CD8-positive, alpha-beta memory T cell (primary cell): ENCODE data around the gene ORAI1. TPM values are rescaled to one million over a fixed set of nuclear protein-coding genes. Genes with fewer than 3 reads are reported as not detected.
"Not testable (repeated sequence)": the region's sequence is repeated elsewhere in the genome, so short reads cannot be mapped to it uniquely, and the experiment has no call there.

Experiments
- CTCF ChIA-PET: fragments of 350-600 bp; sonication (Branson Sonifier 250); formaldehyde crosslinking; loops from one replicate; lab custom pipeline; 2021; ENCODE audit warnings: antibody characterized with exemption; lab: Charles Lee
- POLR2A ChIA-PET: fragments of 350-600 bp; sonication (Branson Sonifier 250); formaldehyde crosslinking; loops from one replicate; lab custom pipeline; 2021; ENCODE audit warnings: antibody characterized with exemption; lab: Charles Lee
- DNase-seq, 5 donors: peaks; one replicate each; pipeline versions ENCODE4 v3.0.0 to v3.0.0-alpha.2; 2020 to 2022; ENCODE audit warnings: mixed read lengths in 1 of 5
- H3K27ac ChIP-seq: one replicate; pipeline ENCODE4 v1.7.0; 2013; ENCODE audit warnings: low read depth, mild to moderate bottlenecking, low read length, moderate library complexity
- H3K27me3 ChIP-seq: 2 replicates; pipeline ENCODE4 v1.7.0; 2013; ENCODE audit warnings: low read length, mild to moderate bottlenecking; ENCODE audit not compliant: insufficient read depth, poor library complexity, severe bottlenecking
- H3K36me3 ChIP-seq: 2 replicates; pipeline ENCODE4 v1.7.0; 2013; ENCODE audit warnings: mild to moderate bottlenecking, low read length, moderate library complexity; ENCODE audit not compliant: insufficient read depth
- H3K4me1 ChIP-seq: 2 replicates; pipeline ENCODE4 v1.7.0; 2013; ENCODE audit warnings: mild to moderate bottlenecking, low read length, moderate library complexity; ENCODE audit not compliant: insufficient read depth
- H3K4me3 ChIP-seq: 2 replicates; pipeline ENCODE4 v1.7.0; 2013; ENCODE audit warnings: mild to moderate bottlenecking, low read length
- H3K9me3 ChIP-seq: 2 replicates; pipeline ENCODE4 v1.7.0; 2013; ENCODE audit warnings: mild to moderate bottlenecking, low read length
- H3K27ac Mint-ChIP-seq, 8 donors: one replicate each; pipeline ENCODE4 v1.8.0; 2020 to 2021; ENCODE audit warnings: mixed read lengths in 8 of 8, mild to moderate bottlenecking in 6 of 8, inconsistent platforms in 3 of 8, moderate library complexity in 3 of 8
- H3K27me3 Mint-ChIP-seq, 2 donors: one replicate each; pipeline ENCODE4 v1.8.0; 2020 to 2021; ENCODE audit warnings: mixed read lengths in 2 of 2, mild to moderate bottlenecking in 1 of 2, moderate library complexity in 1 of 2
- H3K36me3 Mint-ChIP-seq, 3 donors: one replicate each; pipeline ENCODE4 v1.8.0; 2020 to 2021; ENCODE audit warnings: mixed read lengths in 3 of 3, inconsistent platforms in 1 of 3, mild to moderate bottlenecking in 1 of 3
- H3K4me1 Mint-ChIP-seq, 3 donors: one replicate each; pipeline ENCODE4 v1.8.0; 2020 to 2021; ENCODE audit warnings: mixed read lengths in 3 of 3, inconsistent platforms in 1 of 3, mild to moderate bottlenecking in 1 of 3
- H3K4me3 Mint-ChIP-seq, 7 donors: one replicate each; pipeline ENCODE4 v1.8.0; 2020 to 2021; ENCODE audit warnings: mixed read lengths in 7 of 7, mild to moderate bottlenecking in 6 of 7, moderate library complexity in 4 of 7, inconsistent platforms in 2 of 7
- H3K9me3 Mint-ChIP-seq, 5 donors: one replicate each; pipeline ENCODE4 v1.8.0; 2020 to 2022; ENCODE audit warnings: mixed read lengths in 5 of 5, mild to moderate bottlenecking in 3 of 5, moderate library complexity in 2 of 5, inconsistent platforms in 1 of 5
- polyA plus RNA-seq: library from polyadenylated mRNA; unstranded; fragments of 300-500 nt; fragmentation: Illumina TruSeq; gene quantifications from one replicate; pipeline ENCODE4 v1.2.3, GENCODE V29; 2021
- total RNA-seq, 2 experiments: library from RNA; stranded (reverse); gene quantifications; one replicate each; pipeline ENCODE4 v1.2.3, GENCODE V29; 2021

ORAI1 gene
- total and polyA plus RNA-seq, 3 experiments from 2014 or later, result 61.9 to 237 (median 64.7) TPM

DNA sequence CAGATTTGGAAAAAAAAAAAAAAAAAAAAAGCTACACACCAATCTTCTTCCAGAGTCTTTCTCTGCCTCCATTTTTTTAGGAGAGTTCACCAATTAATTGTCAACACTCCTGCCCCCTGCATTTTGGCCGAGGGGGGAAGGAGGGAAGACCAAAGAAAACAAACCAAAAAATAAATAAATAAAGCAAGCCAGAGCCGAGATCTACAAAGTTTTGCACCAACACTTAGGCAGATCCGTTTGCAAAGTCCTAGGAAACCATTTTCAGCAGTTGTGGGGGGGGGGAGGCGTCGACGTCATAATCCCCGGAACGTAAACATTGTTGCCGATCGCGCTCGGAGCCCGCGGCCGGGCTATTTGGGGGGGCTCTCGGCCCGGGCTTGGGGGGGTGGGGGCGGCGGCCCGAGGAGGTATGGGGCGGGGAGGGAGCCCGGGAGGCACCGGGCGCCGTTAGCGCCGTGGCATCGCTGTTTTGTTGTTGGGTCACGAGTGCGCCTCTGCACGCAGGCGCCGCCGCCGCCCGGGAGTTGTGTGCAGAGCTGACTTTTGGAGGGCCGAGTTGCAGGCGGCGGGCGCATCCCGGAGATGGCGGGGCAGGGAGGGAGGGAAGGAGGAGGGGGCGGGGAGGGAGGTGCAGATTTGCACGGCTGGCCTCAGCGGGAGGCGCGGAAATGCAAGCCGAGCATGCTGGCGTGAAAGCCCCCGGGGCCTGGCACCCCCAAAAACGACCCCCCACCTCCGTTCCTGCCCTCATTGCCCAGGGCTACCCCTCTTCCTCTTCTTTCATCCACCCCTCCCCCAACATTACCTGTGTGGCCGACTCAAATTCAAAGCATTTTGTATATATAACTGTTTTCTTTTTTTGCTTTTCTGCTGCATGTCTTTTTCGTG is 46.1 kb upstream of the ORAI1 start:
- no peaks in the 10 kb centered on the region for H3K9me3 Mint-ChIP-seq
- Histone ChIP-seq H3K9me3 (no peaks in the 10 kb centered on the region), H3K4me1 (peaks cover 41% of the 10 kb centered on the region), H3K36me3 (no peaks in the 10 kb centered on the region), H3K27ac (peak overlapping the region; percentile 93), H3K27me3 (no peaks in the 10 kb centered on the region), H3K4me3 (peak overlapping the region; percentile 97)
- peaks cover 41 to 73% (median 48%) of the 10 kb centered on the region in 3 donors for H3K4me1 Mint-ChIP-seq
- ChIA-PET POLR2A (interaction anchor here (0.5 to 4.1 kb wide), 27 partner anchors 7 to 1287 kb away, joined by 3 to 93 read pairs (median 4); partner anchors contain the start of genes MORN3, ORAI1 and RNU4-1), CTCF (interaction anchor here (0.6 to 9.0 kb wide), 23 partner anchors 8 to 102 kb away, joined by 3 to 69 read pairs (median 4); partner anchors contain the start of genes MORN3 and ORAI1)
- H3K4me3 Mint-ChIP-seq, result peak overlapping the region; percentile 95 to 99 (median 98)
- H3K27ac Mint-ChIP-seq, result peak overlapping the region; percentile 97 to 100 (median 99)
- H3K27me3 Mint-ChIP-seq, result no peaks in the 10 kb centered on the region
- DNase-seq, result peak; percentile 72 to 89 (median 73)
- peaks cover 0 to 25% (median 3%) of the 10 kb centered on the region in 3 donors for H3K36me3 Mint-ChIP-seq

- Histone ChIP-seq H3K4me1 (peaks cover 41% of the 10 kb centered on the region), H3K27me3 (no peaks in the 10 kb centered on the region), H3K27ac (peak within 1 kb of the TSS; percentile 93), H3K4me3 (peak within 1 kb of the TSS; percentile 97), H3K36me3 (no peaks in the 10 kb centered on the region), H3K9me3 (no peaks in the 10 kb centered on the region)
- Mint-ChIP-seq H3K4me3 (peak within 1 kb of the TSS; percentile 95 to 99 (median 98)), H3K36me3 (peaks cover 0 to 16% (median 0%) of the 10 kb centered on the region in 3 donors), H3K9me3 (no peaks in the 10 kb centered on the region), H3K4me1 (peaks cover 45 to 72% (median 53%) of the 10 kb centered on the region in 3 donors), H3K27me3 (no peaks in the 10 kb centered on the region), H3K27ac (peak within 1 kb of the TSS; percentile 97 to 100 (median 99))
- CTCF ChIA-PET, result interaction anchor here (0.6 to 9.0 kb wide), 11 partner anchors 8 to 213 kb away, joined by 3 to 69 read pairs (median 4); partner anchors contain the start of genes MORN3, ORAI1 and RHOF
- DNase-seq, result peak in 1 of 5 donors; percentile 40
- POLR2A ChIA-PET, result interaction anchor here (0.5 to 4.1 kb wide), 8 partner anchors 9 to 1290 kb away, joined by 3 to 93 read pairs (median 3); partner anchors contain the start of gene MORN3
These were observed 45.2 kb upstream of the ORAI1 start, which contains the start of gene KDM2B for GRCh38 chr12:121580959-121581685. KDM2B (minus strand) TSS chr12:121581023; CDS start chr12:121580911, 112 bp downstream.

DNA sequence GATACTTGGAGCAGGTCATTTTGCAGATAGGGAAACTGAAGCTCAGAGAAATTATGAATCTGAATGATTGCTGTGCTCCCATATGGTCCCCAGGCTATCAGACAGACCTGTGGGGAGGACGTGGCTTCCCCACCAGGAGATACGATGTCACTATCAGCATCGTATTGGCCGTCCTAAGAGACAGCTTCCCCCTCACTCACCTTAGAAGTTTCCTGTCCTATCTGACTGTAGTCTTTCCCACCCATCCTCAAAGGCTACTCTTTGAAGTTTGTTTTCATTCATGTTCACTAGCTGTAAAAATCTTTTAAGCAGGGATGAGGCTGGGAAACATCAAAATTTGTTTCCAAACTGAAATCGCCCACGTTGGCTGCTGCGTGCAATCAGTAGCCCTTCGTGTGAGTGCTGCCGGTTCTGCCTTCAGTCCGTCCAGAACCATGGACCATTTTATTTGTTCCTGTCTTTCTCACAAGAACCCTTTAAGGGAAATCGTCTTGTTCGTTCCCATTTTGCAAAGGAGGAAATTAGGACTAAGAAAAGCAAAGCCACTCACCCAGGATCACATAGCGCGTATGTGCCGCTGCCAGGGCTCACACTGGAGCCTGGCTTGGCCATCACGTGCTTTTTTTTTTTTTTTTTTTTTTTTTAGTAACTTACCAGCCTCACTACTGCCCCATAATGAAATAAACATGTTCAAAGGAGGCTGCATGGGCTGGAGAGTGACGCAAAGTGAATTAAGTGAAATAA is 44.5 kb upstream of the ORAI1 start:
- peak overlapping the region; percentile 93 for H3K27ac ChIP-seq
- ChIA-PET POLR2A (interaction anchor here (0.6 to 4.1 kb wide), 3 partner anchors 8 to 1289 kb away, joined by 3 to 93 read pairs (median 3); no protein-coding TSS in a partner anchor), CTCF (interaction anchor here (0.6 to 9.0 kb wide), 7 partner anchors 8 to 212 kb away, joined by 3 to 69 read pairs (median 4); partner anchors contain the start of genes ORAI1 and RHOF)
- no peaks in the 10 kb centered on the region for H3K36me3 ChIP-seq
- H3K9me3 ChIP-seq, result no peaks in the 10 kb centered on the region
- no peaks in the 10 kb centered on the region for H3K9me3 Mint-ChIP-seq
- peaks cover 41% of the 10 kb centered on the region for H3K4me1 ChIP-seq
- no peaks in the 10 kb centered on the region for H3K27me3 Mint-ChIP-seq
- peak overlapping the region; percentile 97 for H3K4me3 ChIP-seq
- H3K4me1 Mint-ChIP-seq, result peaks cover 42 to 65% (median 54%) of the 10 kb centered on the region in 3 donors
- H3K27ac Mint-ChIP-seq, result peak overlapping the region; percentile 89 to 100 (median 97)
- DNase-seq, result no peak
- peak overlapping the region; percentile 95 to 99 (median 98) for H3K4me3 Mint-ChIP-seq
- peaks cover 0 to 10% (median 0%) of the 10 kb centered on the region in 3 donors for H3K36me3 Mint-ChIP-seq
- H3K27me3 ChIP-seq, result no peaks in the 10 kb centered on the region

DNA sequence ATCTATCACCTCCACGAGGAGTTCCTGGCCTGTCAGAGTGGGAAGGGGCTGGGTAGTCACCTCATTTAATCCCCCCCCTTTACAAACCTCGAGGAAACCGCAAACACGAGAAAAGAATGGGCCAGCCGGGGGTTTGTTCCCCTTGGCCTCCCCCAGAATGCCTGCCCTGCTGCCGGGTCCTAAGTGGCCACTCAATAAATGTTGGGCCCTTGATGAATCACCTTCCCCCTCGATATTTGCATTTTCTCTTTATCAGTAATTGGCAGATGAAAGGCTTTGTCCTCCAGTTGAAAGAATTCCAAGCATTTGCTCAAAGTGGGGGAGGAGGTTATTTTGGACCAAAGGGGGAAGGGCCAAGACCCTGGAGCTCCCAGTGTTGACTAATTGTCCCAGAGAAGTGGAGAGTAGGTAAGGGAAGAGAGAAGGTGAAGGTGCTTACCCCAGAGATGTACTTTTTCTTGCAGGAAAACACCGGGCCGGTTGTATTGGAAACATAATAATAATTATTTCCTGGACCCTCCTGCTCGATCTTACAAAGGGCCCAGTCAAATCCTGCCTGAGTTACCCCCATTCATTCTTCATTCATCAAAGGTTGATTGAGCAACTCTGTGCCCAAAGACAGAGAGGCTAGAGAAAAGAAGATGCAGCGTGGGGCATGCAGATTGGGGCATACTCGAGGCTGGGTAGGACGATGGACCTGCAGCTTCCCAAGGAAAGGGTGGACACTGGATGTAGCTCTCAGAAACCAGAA is 43.6 kb upstream of the ORAI1 start:
- H3K4me3 Mint-ChIP-seq, result peak overlapping the region; percentile 9 to 99 (median 37)
- H3K27me3 Mint-ChIP-seq, result no peaks in the 10 kb centered on the region
- no peaks in the 10 kb centered on the region for H3K9me3 Mint-ChIP-seq
- peaks cover 0 to 8% (median 0%) of the 10 kb centered on the region in 3 donors for H3K36me3 Mint-ChIP-seq
- Histone ChIP-seq H3K27me3 (no peaks in the 10 kb centered on the region), H3K9me3 (no peaks in the 10 kb centered on the region), H3K36me3 (no peaks in the 10 kb centered on the region), H3K4me3 (no peak overlapping the region), H3K27ac (peak overlapping the region; percentile 93), H3K4me1 (peaks cover 36% of the 10 kb centered on the region)
- DNase-seq, result no peak
- H3K4me1 Mint-ChIP-seq, result peaks cover 36 to 56% (median 45%) of the 10 kb centered on the region in 3 donors
- ChIA-PET POLR2A (interaction anchor here (1.1 kb wide), 1 partner anchor 44 kb away, joined by 5 read pairs; the partner anchor contains the start of gene ORAI1), CTCF (interaction anchor here (1.2 to 9.0 kb wide), 3 partner anchors 31 to 88 kb away, joined by 3 to 69 read pairs (median 5); partner anchors contain the start of gene ORAI1)
- H3K27ac Mint-ChIP-seq, result peak overlapping the region; percentile 61 to 99 (median 88)

DNA sequence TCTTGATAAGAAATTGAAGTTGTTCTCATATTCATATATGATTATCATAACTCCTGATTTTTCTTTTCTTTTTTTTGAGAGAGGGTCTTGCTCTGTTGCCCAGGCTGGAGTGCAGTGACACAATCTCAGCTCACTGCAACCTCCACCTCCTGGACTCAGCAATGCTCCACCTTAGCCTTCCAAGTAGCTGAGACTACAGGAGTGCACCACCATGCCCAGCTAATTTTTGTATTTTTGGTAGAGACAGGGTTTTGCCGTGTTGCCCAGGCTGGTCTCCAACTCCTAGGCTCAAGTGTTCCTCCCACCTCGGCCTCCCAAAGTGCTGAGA is 43.0 kb upstream of the ORAI1 start:
- H3K36me3 ChIP-seq, DNase-seq, H3K9me3 ChIP-seq, H3K27me3 ChIP-seq, H3K27me3 Mint-ChIP-seq, H3K4me3 ChIP-seq, H3K36me3 Mint-ChIP-seq, H3K27ac ChIP-seq, H3K9me3 Mint-ChIP-seq: not testable (repeated sequence)
- ChIA-PET POLR2A (interaction anchor here (1.1 kb wide), 1 partner anchor 43 kb away, joined by 5 read pairs; the partner anchor contains the start of gene ORAI1), CTCF (interaction anchor here (0.8 to 9.0 kb wide), 4 partner anchors 21 to 89 kb away, joined by 3 to 69 read pairs (median 5); partner anchors contain the start of gene ORAI1)
- H3K4me3 Mint-ChIP-seq, result peak overlapping the region in 1 of 7 donors; percentile 56
- peaks cover 36 to 53% (median 42%) of the 10 kb centered on the region in 3 donors for H3K4me1 Mint-ChIP-seq
- peaks cover 31% of the 10 kb centered on the region for H3K4me1 ChIP-seq
- peak overlapping the region in 6 of 8 donors; percentile 65 to 99 (median 88) for H3K27ac Mint-ChIP-seq

- H3K36me3 Mint-ChIP-seq, H3K4me3 ChIP-seq, H3K27me3 ChIP-seq, DNase-seq, H3K27ac ChIP-seq, H3K9me3 ChIP-seq, H3K27me3 Mint-ChIP-seq, H3K9me3 Mint-ChIP-seq, H3K4me3 Mint-ChIP-seq, H3K36me3 ChIP-seq: not testable (repeated sequence)
- Mint-ChIP-seq H3K27ac (peak overlapping the region in 2 of 8 donors; percentile 64 to 70), H3K4me1 (peaks cover 36 to 53% (median 47%) of the 10 kb centered on the region in 3 donors)
- ChIA-PET CTCF (interaction anchor here (2.1 to 9.0 kb wide), 2 partner anchors 32 to 42 kb away, joined by 7 to 69 read pairs; partner anchors contain the start of gene ORAI1), POLR2A (interaction anchor here (0.6 to 1.1 kb wide), 2 partner anchors 10 to 28 kb away, joined by 3 to 8 read pairs; no protein-coding TSS in a partner anchor)
- H3K4me1 ChIP-seq, result peaks cover 39% of the 10 kb centered on the region
These were observed 41.4 kb upstream of the ORAI1 start for GRCh38 chr12:121584885-121585284.
